DMS 273 (cell line): ENCODE results near the gene ADRA2B.
"Not testable (repeated sequence)": the region's sequence is repeated elsewhere in the genome, so short reads cannot be mapped to it uniquely, and the experiment has no call there.

Experiments used
- DNase-seq: peaks from one replicate; lab custom pipeline; 2025; ENCODE audit not compliant: unreplicated experiment; lab: John Stamatoyannopoulos, UW

Gene ADRA2B

GRCh38 chr2:96150791-96151594 lies 34.6 kb upstream of the ADRA2B start:
- no peak for DNase-seq

GRCh38 chr2:96150007-96150640 lies 33.8 kb upstream of the ADRA2B start:
- DNase-seq: no peak

GRCh38 chr2:96148410-96149217 lies 32.2 kb upstream of the ADRA2B start:
- peak; percentile 94 for DNase-seq

- DNase-seq: peak; percentile 66
Measured at GRCh38 chr2:96147593-96148201, 31.3 kb upstream of the ADRA2B start.

- peak; percentile 79 for DNase-seq
Measured at GRCh38 chr2:96146881-96147592, 30.7 kb upstream of the ADRA2B start.

- peak; percentile 79 for DNase-seq
Measured at GRCh38 chr2:96146153-96146880, 29.9 kb upstream of the ADRA2B start.

GRCh38 chr2:96145848-96146152 lies 29.4 kb upstream of the ADRA2B start:
- DNase-seq: no peak

GRCh38 chr2:96145036-96145847 lies 28.9 kb upstream of the ADRA2B start, which contains the start of gene DUSP2:
Gene DUSP2, minus strand, starts transcription at chr2:96145440. Its CDS starts 86 bp downstream, at chr2:96145354.
- peak; percentile 96 for DNase-seq

GRCh38 chr2:96144481-96145035 lies 28.2 kb upstream of the ADRA2B start:
- DNase-seq: peak; percentile 72

- peak; percentile 87 for DNase-seq
Measured at GRCh38 chr2:96143848-96144480, 27.6 kb upstream of the ADRA2B start.

- DNase-seq: peak; percentile 36
Measured at GRCh38 chr2:96143231-96143847, 27.0 kb upstream of the ADRA2B start.

- peak; percentile 74 for DNase-seq
Measured at GRCh38 chr2:96142217-96143113, 26.1 kb upstream of the ADRA2B start.

- not testable (repeated sequence) for DNase-seq
Measured at GRCh38 chr2:96141624-96141967, 25.2 kb upstream of the ADRA2B start.

GRCh38 chr2:96140941-96141623 lies 24.7 kb upstream of the ADRA2B start:
- DNase-seq: peak; percentile 30

GRCh38 chr2:96139181-96139758 lies 22.9 kb upstream of the ADRA2B start:
- peak; percentile 53 for DNase-seq
